ENCODE measurements around the gene KCNA5.

The KCNA5 gene

DNA sequence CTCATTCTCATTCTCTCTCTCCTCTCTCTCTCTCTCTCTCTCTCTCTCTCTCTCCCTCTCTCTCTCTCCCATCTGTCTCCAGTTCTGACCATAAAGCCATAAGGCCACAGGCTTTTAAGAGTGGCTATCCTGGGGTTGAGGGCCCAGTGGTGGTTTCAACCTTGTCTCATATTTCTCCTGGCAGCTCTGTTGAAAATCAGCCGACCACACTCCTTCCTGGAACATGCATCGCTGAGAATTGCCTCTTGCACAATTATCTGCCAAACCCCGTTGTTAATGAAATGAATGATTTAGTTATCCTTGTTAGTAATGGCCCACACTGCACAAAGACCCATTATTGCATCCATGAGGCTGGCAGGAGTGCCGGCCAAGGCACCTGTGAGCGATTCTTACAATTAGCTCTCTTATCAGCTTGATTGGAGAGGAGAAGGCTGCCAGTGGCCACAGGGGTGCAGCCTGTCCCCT lies 30.4 kb upstream of the KCNA5 start:
- no peak for TF ChIP-seq POLR2AphosphoS5 (IDR thresholded peaks at IDR 0.05; ENCODE audit: low read depth, low read length)
- TF ChIP-seq TAF1 (IDR thresholded peaks at IDR 0.05; ENCODE audit: borderline replicate concordance, insufficient read depth, low read length): no peak
- TF ChIP-seq, protein P1, sequence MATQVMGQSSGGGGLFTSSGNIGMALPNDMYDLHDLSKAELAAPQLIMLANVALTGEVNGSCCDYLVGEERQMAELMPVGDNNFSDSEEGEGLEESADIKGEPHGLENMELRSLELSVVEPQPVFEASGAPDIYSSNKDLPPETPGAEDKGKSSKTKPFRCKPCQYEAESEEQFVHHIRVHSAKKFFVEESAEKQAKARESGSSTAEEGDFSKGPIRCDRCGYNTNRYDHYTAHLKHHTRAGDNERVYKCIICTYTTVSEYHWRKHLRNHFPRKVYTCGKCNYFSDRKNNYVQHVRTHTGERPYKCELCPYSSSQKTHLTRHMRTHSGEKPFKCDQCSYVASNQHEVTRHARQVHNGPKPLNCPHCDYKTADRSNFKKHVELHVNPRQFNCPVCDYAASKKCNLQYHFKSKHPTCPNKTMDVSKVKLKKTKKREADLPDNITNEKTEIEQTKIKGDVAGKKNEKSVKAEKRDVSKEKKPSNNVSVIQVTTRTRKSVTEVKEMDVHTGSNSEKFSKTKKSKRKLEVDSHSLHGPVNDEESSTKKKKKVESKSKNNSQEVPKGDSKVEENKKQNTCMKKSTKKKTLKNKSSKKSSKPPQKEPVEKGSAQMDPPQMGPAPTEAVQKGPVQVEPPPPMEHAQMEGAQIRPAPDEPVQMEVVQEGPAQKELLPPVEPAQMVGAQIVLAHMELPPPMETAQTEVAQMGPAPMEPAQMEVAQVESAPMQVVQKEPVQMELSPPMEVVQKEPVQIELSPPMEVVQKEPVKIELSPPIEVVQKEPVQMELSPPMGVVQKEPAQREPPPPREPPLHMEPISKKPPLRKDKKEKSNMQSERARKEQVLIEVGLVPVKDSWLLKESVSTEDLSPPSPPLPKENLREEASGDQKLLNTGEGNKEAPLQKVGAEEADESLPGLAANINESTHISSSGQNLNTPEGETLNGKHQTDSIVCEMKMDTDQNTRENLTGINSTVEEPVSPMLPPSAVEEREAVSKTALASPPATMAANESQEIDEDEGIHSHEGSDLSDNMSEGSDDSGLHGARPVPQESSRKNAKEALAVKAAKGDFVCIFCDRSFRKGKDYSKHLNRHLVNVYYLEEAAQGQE (IDR thresholded peaks at IDR 0.05; ENCODE audit: insufficient read depth in 1 of 2, low read depth in 2 of 2, low read length in 2 of 2): no peak
- TF ChIP-seq FOXP2 (optimal IDR thresholded peaks at IDR 0.05; ENCODE audit: borderline replicate concordance, extremely low read depth, extremely low read length, insufficient read depth): no peak
- no peak for TF ChIP-seq SIN3A (IDR thresholded peaks at IDR 0.05; ENCODE audit: borderline replicate concordance, insufficient read depth, low read length)

DNA sequence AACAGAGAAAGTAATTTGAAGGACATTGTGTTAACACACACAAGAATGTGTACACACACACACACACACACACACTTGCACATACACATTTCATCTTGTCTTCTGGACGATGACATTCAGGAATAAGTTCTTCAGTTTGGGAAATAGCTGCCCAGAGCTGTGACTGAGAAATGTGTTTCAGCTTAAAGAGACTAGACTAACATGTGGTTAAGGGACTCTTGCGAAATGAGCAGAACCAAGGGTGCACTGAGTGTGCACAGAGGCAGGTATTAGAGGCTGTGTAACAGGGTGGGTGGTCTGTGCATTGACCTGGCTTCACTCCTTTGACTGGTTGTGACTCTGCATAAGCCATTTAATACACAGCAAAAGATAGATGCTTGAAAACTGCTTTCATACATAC lies 29.4 kb upstream of the KCNA5 start:
- TF ChIP-seq SIN3A (IDR thresholded peaks at IDR 0.05; ENCODE audit: borderline replicate concordance, insufficient read depth, low read length) (no peak), POLR2AphosphoS5 (IDR thresholded peaks at IDR 0.05; ENCODE audit: low read depth, low read length) (no peak), TAF1 (IDR thresholded peaks at IDR 0.05; ENCODE audit: borderline replicate concordance, insufficient read depth, low read length) (no peak), FOXP2 (optimal IDR thresholded peaks at IDR 0.05; ENCODE audit: borderline replicate concordance, extremely low read depth, extremely low read length, insufficient read depth) (no peak)
- TF ChIP-seq, protein P1 (IDR thresholded peaks at IDR 0.05; ENCODE audit: insufficient read depth in 1 of 2, low read depth in 2 of 2, low read length in 2 of 2): no peak

DNA sequence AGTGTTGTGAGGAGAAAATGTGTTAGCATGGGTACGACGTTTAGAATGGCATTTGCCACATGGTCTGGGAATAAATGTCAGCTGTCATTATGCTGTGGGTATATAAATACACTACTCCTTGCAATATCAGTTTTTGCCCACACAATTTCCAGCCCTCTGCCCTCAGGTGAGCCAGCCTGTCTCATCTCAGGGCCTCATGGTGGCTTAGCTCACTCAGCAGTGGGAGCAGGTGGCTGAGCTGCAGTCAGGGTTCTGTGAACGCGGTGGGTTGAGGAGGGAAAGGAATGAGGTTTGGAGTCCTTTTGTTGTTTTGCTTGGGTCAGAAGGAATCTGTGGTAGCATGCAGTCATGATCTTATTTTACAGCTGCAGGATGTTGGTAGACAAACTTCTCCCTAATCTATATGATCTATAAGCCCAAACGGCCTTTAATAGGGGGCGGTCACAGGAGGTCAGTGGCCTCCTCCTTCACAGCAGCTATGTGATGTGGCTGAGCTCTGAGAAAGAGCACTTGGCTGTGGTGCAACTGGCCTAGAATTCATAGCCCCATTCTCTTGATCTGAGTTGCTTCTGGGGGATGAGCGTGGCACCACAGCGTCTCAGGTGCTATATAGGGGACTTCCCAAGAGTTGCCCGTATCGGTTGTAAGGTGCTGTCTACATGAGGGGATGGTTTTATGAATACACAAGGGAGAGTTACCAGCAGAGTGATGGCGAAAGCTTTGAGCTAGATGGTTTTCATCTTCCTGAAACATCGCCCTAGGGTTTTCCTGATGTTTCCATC lies 27.8 kb upstream of the KCNA5 start:
- TF ChIP-seq TAF1 (IDR thresholded peaks at IDR 0.05; ENCODE audit: borderline replicate concordance, insufficient read depth, low read length) (no peak), SIN3A (IDR thresholded peaks at IDR 0.05; ENCODE audit: borderline replicate concordance, insufficient read depth, low read length) (no peak), POLR2AphosphoS5 (IDR thresholded peaks at IDR 0.05; ENCODE audit: low read depth, low read length) (no peak), FOXP2 (optimal IDR thresholded peaks at IDR 0.05; ENCODE audit: borderline replicate concordance, extremely low read depth, extremely low read length, insufficient read depth) (no peak)
- TF ChIP-seq, protein P1 (IDR thresholded peaks at IDR 0.05; ENCODE audit: insufficient read depth in 1 of 2, low read depth in 2 of 2, low read length in 2 of 2): no peak

DNA sequence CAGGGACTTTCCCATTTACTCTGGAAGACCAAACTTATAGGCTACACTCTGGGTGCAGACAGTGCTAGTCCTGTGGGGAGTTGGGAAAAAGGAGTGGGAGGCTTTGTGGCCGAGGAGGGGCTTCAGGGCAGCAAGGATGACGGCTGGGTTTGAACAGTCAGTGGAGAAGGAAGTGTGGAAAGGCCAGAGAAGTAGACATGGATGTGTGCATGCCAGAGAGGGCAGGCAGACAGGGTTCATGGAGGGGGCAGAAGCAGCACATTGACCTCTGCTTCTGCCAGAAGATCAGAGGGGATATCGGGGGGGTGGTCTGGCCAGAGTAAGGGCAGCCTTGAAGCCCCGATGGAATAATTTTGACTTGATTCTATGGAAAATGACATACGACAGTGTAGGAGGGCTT lies 27.2 kb upstream of the KCNA5 start:
- TF ChIP-seq FOXP2 (optimal IDR thresholded peaks at IDR 0.05; ENCODE audit: borderline replicate concordance, extremely low read depth, extremely low read length, insufficient read depth) (no peak), TAF1 (IDR thresholded peaks at IDR 0.05; ENCODE audit: borderline replicate concordance, insufficient read depth, low read length) (no peak), POLR2AphosphoS5 (IDR thresholded peaks at IDR 0.05; ENCODE audit: low read depth, low read length) (no peak), SIN3A (IDR thresholded peaks at IDR 0.05; ENCODE audit: borderline replicate concordance, insufficient read depth, low read length) (no peak)
- TF ChIP-seq, protein P1 (IDR thresholded peaks at IDR 0.05; ENCODE audit: insufficient read depth in 1 of 2, low read depth in 2 of 2, low read length in 2 of 2): no peak
